Upper lobe of right lung (tissue), 1 donor: ENCODE measurements around the gene CDH23. TPM values are rescaled to one million over a fixed set of nuclear protein-coding genes. Genes with fewer than 3 reads are reported as not detected.

Experiments used
- ATAC-seq: fragments of 200-7000 bp; cut with Tn5 transposase; one replicate; pipeline ENCODE4 v1.9.1; 2020; ENCODE audit warnings: mild to moderate bottlenecking, moderate library complexity
- DNase-seq: peaks from one replicate; pipeline ENCODE4 v3.0.0-alpha.2; 2020
- H3K27ac ChIP-seq: fragments of 200-600 bp; one replicate; pipeline ENCODE4 v1.8.0; 2022
- H3K27me3 ChIP-seq: fragments of 200-600 bp; one replicate; pipeline ENCODE4 v1.8.0; 2022; ENCODE audit warnings: mild to moderate bottlenecking
- H3K36me3 ChIP-seq: fragments of 200-600 bp; one replicate; pipeline ENCODE4 v1.8.0; 2022
- H3K4me1 ChIP-seq: fragments of 200-600 bp; one replicate; pipeline ENCODE4 v1.8.0; 2022
- H3K4me3 ChIP-seq: fragments of 200-600 bp; one replicate; pipeline ENCODE4 v1.8.0; 2022; ENCODE audit warnings: mild to moderate bottlenecking
- H3K9me3 ChIP-seq: fragments of 200-600 bp; one replicate; pipeline ENCODE4 v1.8.0; 2022
- CTCF ChIP-seq: fragments of 200-600 bp; IDR thresholded peaks from one replicate; pipeline ENCODE4 v1.8.0; 2022; ENCODE audit warnings: antibody characterized with exemption
- intact Hi-C: fragments of 100-400 bp; cut with DNase I; formaldehyde crosslinking; loops from one replicate; pipeline ENCODE4 v1.11.0; 2022
- total RNA-seq: library from RNA; stranded (reverse); fragmentation: NEBNext Ultra II Directional; extraction: Animal tissue kit (Norgen Biotek cat#: 25700); gene quantifications from one replicate; pipeline ENCODE4 v1.2.1, GENCODE V29; 2021
- donor health status: DM: no; HTN: yes; CAD: no; lungs with severe emphysema.

Gene CDH23
- total RNA-seq, 1 donor from 2014 or later = 10.9 TPM

- ATAC-seq (no peak), DNase-seq (no peak)
- no peaks in the 10 kb centered on the region for H3K27me3 ChIP-seq
- no peaks in the 10 kb centered on the region for H3K36me3 ChIP-seq
- no peak for TF ChIP-seq CTCF
- H3K27ac ChIP-seq = no peak overlapping the region
- intact Hi-C loops = no loop called here
- no peaks in the 10 kb centered on the region for H3K4me1 ChIP-seq
- H3K4me3 ChIP-seq = no peak overlapping the region
- no peaks in the 10 kb centered on the region for H3K9me3 ChIP-seq
Measured at GRCh38 chr10:71631007-71631861, 234.5 kb downstream of the CDH23 start.

- TF ChIP-seq CTCF = no peak
- ATAC-seq = no peak
- no peak overlapping the region for H3K4me3 ChIP-seq
- H3K4me1 ChIP-seq = no peaks in the 10 kb centered on the region
- H3K27ac ChIP-seq = no peak overlapping the region
- intact Hi-C loops = no loop called here
- H3K9me3 ChIP-seq = no peaks in the 10 kb centered on the region
- no peak for DNase-seq
- no peaks in the 10 kb centered on the region for H3K36me3 ChIP-seq
- no peaks in the 10 kb centered on the region for H3K27me3 ChIP-seq
Measured at GRCh38 chr10:71632200-71632820, 235.6 kb downstream of the CDH23 start.

- no peak for TF ChIP-seq CTCF
- Histone ChIP-seq H3K4me3 (no peak overlapping the region), H3K4me1 (no peaks in the 10 kb centered on the region), H3K36me3 (no peaks in the 10 kb centered on the region), H3K9me3 (no peaks in the 10 kb centered on the region), H3K27ac (no peak overlapping the region), H3K27me3 (no peaks in the 10 kb centered on the region)
- intact Hi-C loops = no loop called here
- DNase-seq = no peak
- no peak for ATAC-seq
Measured at GRCh38 chr10:71632896-71633600, 236.3 kb downstream of the CDH23 start.

GRCh38 chr10:71633920-71634319 lies 237.2 kb downstream of the CDH23 start:
- no peak overlapping the region for H3K4me3 ChIP-seq
- DNase-seq (no peak), ATAC-seq (no peak)
- no peaks in the 10 kb centered on the region for H3K27me3 ChIP-seq
- peaks cover 6% of the 10 kb centered on the region for H3K4me1 ChIP-seq
- no peaks in the 10 kb centered on the region for H3K9me3 ChIP-seq
- H3K36me3 ChIP-seq = no peaks in the 10 kb centered on the region
- TF ChIP-seq CTCF = no peak
- no peak overlapping the region for H3K27ac ChIP-seq
- intact Hi-C loops = no loop called here

GRCh38 chr10:71634531-71635164 lies 237.9 kb downstream of the CDH23 start:
- ATAC-seq (no peak), DNase-seq (no peak)
- TF ChIP-seq CTCF = no peak
- H3K27me3 ChIP-seq = no peaks in the 10 kb centered on the region
- H3K9me3 ChIP-seq = no peaks in the 10 kb centered on the region
- H3K27ac ChIP-seq = no peak overlapping the region
- H3K4me1 ChIP-seq = peaks cover 6% of the 10 kb centered on the region
- no peaks in the 10 kb centered on the region for H3K36me3 ChIP-seq
- intact Hi-C loops = no loop called here
- H3K4me3 ChIP-seq = no peak overlapping the region
